ENCODE measurements around the gene SUCLA2. TPM values are rescaled to one million over a fixed set of nuclear protein-coding genes. Genes with fewer than 3 reads are reported as not detected.

Gene SUCLA2
- total RNA-seq, 4 donors from 2014 or later = 35.7 to 45.6 (median 41.3) TPM

DNA sequence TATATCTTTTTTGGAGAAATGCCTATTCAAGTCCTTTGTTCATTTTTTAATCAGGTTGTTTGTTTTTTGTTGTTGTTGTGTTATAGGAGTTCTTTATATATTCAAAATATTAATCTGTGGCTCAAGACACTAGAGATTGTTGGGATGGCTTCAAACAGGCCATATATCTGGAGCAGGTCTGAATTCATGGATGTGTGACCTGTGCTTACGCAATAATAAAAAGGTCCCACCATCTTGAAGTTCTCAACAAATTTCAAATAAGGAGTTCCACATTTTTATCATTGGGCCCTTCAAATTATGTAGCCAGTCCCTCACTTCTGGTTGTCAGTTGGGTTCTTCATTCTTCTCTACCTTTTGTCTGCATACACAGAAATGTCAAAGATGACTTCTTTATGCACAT is 18.7 kb upstream of the SUCLA2 start:
- Histone ChIP-seq H3K4me1 (no peaks in the 10 kb centered on the region), H3K9me3 (no peaks in the 10 kb centered on the region), H3K36me3 (no peaks in the 10 kb centered on the region), H3K27me3 (no peaks in the 10 kb centered on the region), H3K4me3 (no peak overlapping the region), H3K27ac (no peak overlapping the region)
- no peak for DNase-seq (ENCODE audit: low spot score in 2 of 2)
- TF ChIP-seq CTCF (IDR thresholded peaks at IDR 0.05) (no peak), POLR2A (IDR thresholded peaks at IDR 0.05) (no peak), EP300 (IDR thresholded peaks at IDR 0.05) (no peak)
- 96 to 100% methylated on average over 1 of the region's 1 CpG for WGBS, 2 donors

GRCh38 chr13:48018637-48019036 is 17.6 kb upstream of the SUCLA2 start:
- 96 to 98% methylated on average over 2 of the region's 2 CpGs for WGBS, 2 donors

DNA sequence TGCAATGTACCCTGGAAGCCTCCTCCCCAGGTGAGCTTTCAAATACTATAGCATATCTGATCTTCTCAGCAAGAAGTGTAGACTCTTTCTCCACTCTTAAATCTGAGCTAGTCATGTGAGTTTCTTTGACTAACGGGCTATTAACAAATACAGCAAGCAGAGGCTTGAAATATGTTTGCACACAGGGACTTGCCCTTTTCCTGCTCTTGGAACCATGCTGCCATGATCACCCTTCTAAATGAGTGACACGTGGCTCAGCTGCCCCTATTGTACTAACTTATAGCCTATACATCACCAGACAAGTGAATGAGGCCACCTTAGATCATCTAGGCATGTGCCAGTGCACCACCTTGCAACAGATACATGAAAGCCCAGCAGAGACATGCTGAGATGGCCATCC is 13.3 kb upstream of the SUCLA2 start:
- 80 to 96% methylated on average over 2 of the region's 2 CpGs for WGBS, 2 donors
- no peaks in the 10 kb centered on the region for H3K9me3 ChIP-seq
- TF ChIP-seq POLR2A (IDR thresholded peaks at IDR 0.05) = no peak
- no peak for TF ChIP-seq CTCF (IDR thresholded peaks at IDR 0.05)
- TF ChIP-seq EP300 (IDR thresholded peaks at IDR 0.05) = no peak
- no peak overlapping the region for H3K27ac ChIP-seq
- no peak for DNase-seq (ENCODE audit: low spot score in 2 of 2)
- H3K4me1 ChIP-seq = no peaks in the 10 kb centered on the region
- H3K27me3 ChIP-seq = no peaks in the 10 kb centered on the region
- H3K36me3 ChIP-seq = peaks cover 0 to 4% (median 0%) of the 10 kb centered on the region in 3 donors
- no peak overlapping the region for H3K4me3 ChIP-seq

More at GRCh38 chr13:48018637-48019036, 17.6 kb upstream of the SUCLA2 start:
- TF ChIP-seq CTCF (IDR thresholded peaks at IDR 0.05) (no peak), POLR2A (IDR thresholded peaks at IDR 0.05) (no peak), EP300 (IDR thresholded peaks at IDR 0.05) (no peak)
- Histone ChIP-seq H3K4me3 (no peak overlapping the region), H3K4me1 (no peaks in the 10 kb centered on the region), H3K27ac (no peak overlapping the region), H3K27me3 (no peaks in the 10 kb centered on the region), H3K9me3 (no peaks in the 10 kb centered on the region), H3K36me3 (no peaks in the 10 kb centered on the region)
- DNase-seq (ENCODE audit: low spot score in 2 of 2) = no peak

DNA sequence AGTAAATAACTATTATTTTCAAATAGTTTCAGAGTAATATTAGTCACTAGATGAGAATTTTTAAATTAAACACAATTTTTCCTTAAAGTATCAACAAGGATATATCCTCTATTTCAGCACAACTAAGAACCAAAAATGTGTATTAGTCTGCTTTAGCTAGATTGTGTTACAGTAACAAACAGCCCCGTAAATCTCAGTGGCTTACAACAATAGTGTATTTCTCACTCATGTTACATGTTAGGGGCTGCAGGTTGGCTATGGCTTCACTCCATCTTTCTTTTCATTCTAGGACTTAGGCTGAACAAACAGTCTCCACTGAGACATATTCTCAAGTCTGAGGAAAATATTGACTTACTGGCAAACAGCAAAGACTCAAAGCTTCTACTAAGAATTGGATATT is 11.6 kb upstream of the SUCLA2 start:
- Histone ChIP-seq H3K4me3 (no peak overlapping the region), H3K27me3 (no peaks in the 10 kb centered on the region), H3K9me3 (no peaks in the 10 kb centered on the region), H3K27ac (no peak overlapping the region), H3K4me1 (no peaks in the 10 kb centered on the region), H3K36me3 (peaks cover 0 to 4% (median 0%) of the 10 kb centered on the region in 3 donors)
- WGBS, 2 donors = 94 to 100% methylated on average over 1 of the region's 1 CpG
- TF ChIP-seq POLR2A (IDR thresholded peaks at IDR 0.05) (no peak), EP300 (IDR thresholded peaks at IDR 0.05) (no peak), CTCF (IDR thresholded peaks at IDR 0.05) (no peak)
- DNase-seq (ENCODE audit: low spot score in 2 of 2) = no peak

- no peak overlapping the region for H3K27ac ChIP-seq
- 69 to 94% methylated on average over 3 to 4 of the region's 4 CpGs for WGBS, 2 donors
- peaks cover 0 to 4% (median 0%) of the 10 kb centered on the region in 3 donors for H3K36me3 ChIP-seq
- H3K4me1 ChIP-seq = no peaks in the 10 kb centered on the region
- no peaks in the 10 kb centered on the region for H3K9me3 ChIP-seq
- TF ChIP-seq EP300 (IDR thresholded peaks at IDR 0.05) (no peak), CTCF (IDR thresholded peaks at IDR 0.05) (no peak), POLR2A (IDR thresholded peaks at IDR 0.05) (no peak)
- no peak for DNase-seq (ENCODE audit: low spot score in 2 of 2)
- no peak overlapping the region for H3K4me3 ChIP-seq
- H3K27me3 ChIP-seq = no peaks in the 10 kb centered on the region
Observed at GRCh38 chr13:48010698-48011097, 9.6 kb upstream of the SUCLA2 start.

Measured in tibial nerve (tissue), 4 donors.